Keratinocyte (primary cell): ENCODE results near the gene DNAH10.

Source experiments
- CTCF ChIP-seq, 3 experiments: IDR thresholded peaks in 1 of 3; conservative IDR thresholded peaks in 1 of 3; optimal IDR thresholded peaks in 1 of 3; 2 replicates in 2 of 3; 3 replicates in 1 of 3; pipeline versions ENCODE3 to v1.5.1; 2011; ENCODE audit warnings: low read length in 3 of 3, mild to moderate bottlenecking in 3 of 3, moderate library complexity in 2 of 3, control low read depth in 1 of 3, inconsistent platforms in 1 of 3; ENCODE audit not compliant: insufficient read depth in 2 of 3; ENCODE audit errors: extremely low read depth in 1 of 3
- EZH2 ChIP-seq: IDR thresholded peaks from one replicate; pipeline ENCODE4 v1.6.1; 2012; ENCODE audit warnings: inconsistent platforms, mild to moderate bottlenecking, low read length, moderate library complexity

- no peak for TF ChIP-seq CTCF (optimal IDR thresholded peaks at IDR 0.05 in 1 of 3, IDR thresholded peaks at IDR 0.05 in 1 of 3, conservative IDR thresholded peaks at IDR 0.05 in 1 of 3; ENCODE audit: extremely low read depth in 1 of 3, insufficient read depth in 2 of 3, low read length in 3 of 3)
- TF ChIP-seq EZH2 = no peak
Observed at GRCh38 chr12:123805173-123805572, 43.1 kb downstream of the DNAH10 start.
